AG04449 (cell line): ENCODE data around the gene SHKBP1.

Experiments used
- CTCF ChIA-PET: fragments of 350-600 bp; formaldehyde crosslinking; extraction: SDS; loops from one replicate; lab custom pipeline; 2021; ENCODE audit warnings: antibody characterized with exemption; lab: Yijun Ruan, JAX
- POLR2A ChIA-PET: fragments of 400-600, 350-600 bp; formaldehyde crosslinking; extraction: SDS; loops from one replicate; lab custom pipeline; 2020; ENCODE audit warnings: antibody characterized with exemption, inconsistent platforms; lab: Yijun Ruan, JAX
- DNase-seq: peaks from one replicate; pipeline ENCODE4 v3.0.0-alpha.2; 2010; ENCODE audit warnings: low read depth, low spot score
- H3K4me3 ChIP-seq: 2 replicates; pipeline ENCODE4 v1.5.1; 2011; ENCODE audit warnings: low read depth, mild to moderate bottlenecking, control low read depth, low read length
- TF ChIP-seq, protein P1 (sequence below): IDR thresholded peaks from one replicate; pipeline ENCODE4 v1.5.1; 2011; ENCODE audit warnings: mild to moderate bottlenecking, moderate library complexity, low read length, control low read depth, inconsistent platforms; ENCODE audit not compliant: insufficient read depth; ENCODE audit errors: missing control alignments

SHKBP1 gene

GRCh38 chr19:40581531-40581930 lies 4.9 kb downstream of the SHKBP1 start:
- ChIA-PET CTCF (interaction anchor here (1.2 kb wide), 2 partner anchors 13 to 18 kb away, joined by 4 to 6 read pairs; no protein-coding TSS in a partner anchor), POLR2A (no interaction called here)
- no peak overlapping the region for H3K4me3 ChIP-seq
- TF ChIP-seq, protein P1, sequence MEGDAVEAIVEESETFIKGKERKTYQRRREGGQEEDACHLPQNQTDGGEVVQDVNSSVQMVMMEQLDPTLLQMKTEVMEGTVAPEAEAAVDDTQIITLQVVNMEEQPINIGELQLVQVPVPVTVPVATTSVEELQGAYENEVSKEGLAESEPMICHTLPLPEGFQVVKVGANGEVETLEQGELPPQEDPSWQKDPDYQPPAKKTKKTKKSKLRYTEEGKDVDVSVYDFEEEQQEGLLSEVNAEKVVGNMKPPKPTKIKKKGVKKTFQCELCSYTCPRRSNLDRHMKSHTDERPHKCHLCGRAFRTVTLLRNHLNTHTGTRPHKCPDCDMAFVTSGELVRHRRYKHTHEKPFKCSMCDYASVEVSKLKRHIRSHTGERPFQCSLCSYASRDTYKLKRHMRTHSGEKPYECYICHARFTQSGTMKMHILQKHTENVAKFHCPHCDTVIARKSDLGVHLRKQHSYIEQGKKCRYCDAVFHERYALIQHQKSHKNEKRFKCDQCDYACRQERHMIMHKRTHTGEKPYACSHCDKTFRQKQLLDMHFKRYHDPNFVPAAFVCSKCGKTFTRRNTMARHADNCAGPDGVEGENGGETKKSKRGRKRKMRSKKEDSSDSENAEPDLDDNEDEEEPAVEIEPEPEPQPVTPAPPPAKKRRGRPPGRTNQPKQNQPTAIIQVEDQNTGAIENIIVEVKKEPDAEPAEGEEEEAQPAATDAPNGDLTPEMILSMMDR: no peak
- no peak for DNase-seq

- CTCF ChIA-PET: interaction anchor here (1.2 kb wide), 1 partner anchor 12 kb away, joined by 6 read pairs; no protein-coding TSS in a partner anchor
These were observed 5.8 kb downstream of the SHKBP1 start for GRCh38 chr19:40582467-40582866.

GRCh38 chr19:40583283-40583682 lies 6.6 kb downstream of the SHKBP1 start:
- no peak overlapping the region for H3K4me3 ChIP-seq
- POLR2A ChIA-PET: no interaction called here
- TF ChIP-seq, protein P1: no peak
- DNase-seq: no peak
- CTCF ChIA-PET: no interaction called here

More at GRCh38 chr19:40582467-40582866, 5.8 kb downstream of the SHKBP1 start:
- H3K4me3 ChIP-seq: no peak overlapping the region
- POLR2A ChIA-PET: no interaction called here
- TF ChIP-seq, protein P1: no peak
- no peak for DNase-seq

- ChIA-PET CTCF (interaction anchor here (0.7 to 1.0 kb wide), 3 partner anchors 10 to 51 kb away, joined by 3 to 6 read pairs (median 3); no protein-coding TSS in a partner anchor), POLR2A (no interaction called here)
- no peak for DNase-seq
- H3K4me3 ChIP-seq: no peak overlapping the region
- TF ChIP-seq, protein P1: peak; percentile 26
These were observed 7.3 kb downstream of the SHKBP1 start for GRCh38 chr19:40584007-40584406.

DNA sequence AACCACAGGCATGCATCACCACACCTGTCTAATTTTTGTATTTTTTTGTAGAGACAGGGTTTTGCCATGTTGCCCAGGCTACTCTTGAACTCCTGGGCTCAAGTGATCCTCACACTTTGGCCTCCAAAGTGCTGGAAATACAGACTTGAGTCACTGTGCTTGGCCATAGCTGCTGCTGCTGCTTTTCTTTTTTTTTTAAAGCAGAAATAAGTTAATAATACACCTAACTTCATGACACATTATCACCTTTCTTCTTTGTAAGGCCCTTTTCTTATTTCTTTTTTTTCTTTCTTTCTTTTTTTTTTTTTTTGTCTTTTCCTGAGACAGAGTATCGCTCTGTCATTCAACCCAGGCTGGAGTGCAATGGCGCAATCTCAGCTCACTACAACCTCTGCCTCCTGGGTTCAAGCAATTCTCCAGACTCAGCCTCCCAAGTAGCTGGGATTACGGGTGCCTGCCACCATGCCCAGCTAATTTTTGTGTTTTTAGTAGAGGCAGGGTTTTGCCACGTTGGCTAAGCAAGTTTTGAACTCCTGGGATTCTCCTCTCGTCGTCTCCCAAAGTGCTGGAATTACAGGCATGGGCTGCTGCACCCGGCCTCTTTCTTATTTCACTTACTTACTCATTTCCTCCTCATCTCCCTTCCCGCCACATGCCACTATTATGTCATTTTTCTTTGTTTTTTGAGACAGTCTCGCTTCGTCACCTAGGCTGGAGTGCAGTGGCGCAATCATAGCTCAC lies 8.7 kb downstream of the SHKBP1 start:
- CTCF ChIA-PET: interaction anchor here (1.1 to 2.2 kb wide), 4 partner anchors 14 to 62 kb away, joined by 4 to 6 read pairs (median 4); no protein-coding TSS in a partner anchor
- POLR2A ChIA-PET: no interaction called here
- DNase-seq: no peak
- TF ChIP-seq, protein P1: no peak
- no peak overlapping the region for H3K4me3 ChIP-seq

DNA sequence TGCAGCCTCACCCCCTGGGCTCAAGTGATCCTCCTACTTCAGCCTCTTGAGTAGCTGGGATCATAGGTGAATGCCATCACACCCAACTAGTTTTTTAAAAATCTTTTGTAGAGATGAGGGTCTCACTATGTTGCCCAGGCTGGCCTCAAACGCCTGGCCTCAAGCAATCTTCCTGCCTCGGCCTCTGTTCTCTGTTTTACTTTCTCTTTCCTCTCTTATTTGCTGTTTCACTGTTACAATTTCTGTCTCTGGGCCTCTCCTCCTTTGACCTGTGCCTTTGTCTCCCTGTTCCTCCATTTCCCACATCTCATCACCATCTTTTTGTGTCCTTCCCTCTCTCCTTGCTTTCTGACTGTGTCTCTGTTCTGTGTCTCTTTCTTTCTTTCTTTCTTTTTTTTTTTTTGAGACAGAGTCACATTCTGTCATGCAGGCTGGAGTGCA lies 9.3 kb downstream of the SHKBP1 start:
- ChIA-PET CTCF (interaction anchor here (1.1 to 4.4 kb wide), 5 partner anchors 13 to 63 kb away, joined by 4 to 23 read pairs (median 5); partner anchors contain the start of gene LTBP4), POLR2A (no interaction called here)
- no peak overlapping the region for H3K4me3 ChIP-seq
- TF ChIP-seq, protein P1: no peak
- no peak for DNase-seq
